GM18520 (cell line): Measurements from ENCODE around the gene CMPK2.
"Not testable (repeated sequence)": the region's sequence is repeated elsewhere in the genome, so short reads cannot be mapped to it uniquely, and the experiment has no call there.

Experiments used
- ATAC-seq: cut with Tn5 transposase; IDR thresholded peaks from one replicate; pipeline ENCODE4 v1.9.1; 2021; ENCODE audit not compliant: unreplicated experiment

Gene CMPK2, protein sequence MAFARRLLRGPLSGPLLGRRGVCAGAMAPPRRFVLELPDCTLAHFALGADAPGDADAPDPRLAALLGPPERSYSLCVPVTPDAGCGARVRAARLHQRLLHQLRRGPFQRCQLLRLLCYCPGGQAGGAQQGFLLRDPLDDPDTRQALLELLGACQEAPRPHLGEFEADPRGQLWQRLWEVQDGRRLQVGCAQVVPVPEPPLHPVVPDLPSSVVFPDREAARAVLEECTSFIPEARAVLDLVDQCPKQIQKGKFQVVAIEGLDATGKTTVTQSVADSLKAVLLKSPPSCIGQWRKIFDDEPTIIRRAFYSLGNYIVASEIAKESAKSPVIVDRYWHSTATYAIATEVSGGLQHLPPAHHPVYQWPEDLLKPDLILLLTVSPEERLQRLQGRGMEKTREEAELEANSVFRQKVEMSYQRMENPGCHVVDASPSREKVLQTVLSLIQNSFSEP

DNA sequence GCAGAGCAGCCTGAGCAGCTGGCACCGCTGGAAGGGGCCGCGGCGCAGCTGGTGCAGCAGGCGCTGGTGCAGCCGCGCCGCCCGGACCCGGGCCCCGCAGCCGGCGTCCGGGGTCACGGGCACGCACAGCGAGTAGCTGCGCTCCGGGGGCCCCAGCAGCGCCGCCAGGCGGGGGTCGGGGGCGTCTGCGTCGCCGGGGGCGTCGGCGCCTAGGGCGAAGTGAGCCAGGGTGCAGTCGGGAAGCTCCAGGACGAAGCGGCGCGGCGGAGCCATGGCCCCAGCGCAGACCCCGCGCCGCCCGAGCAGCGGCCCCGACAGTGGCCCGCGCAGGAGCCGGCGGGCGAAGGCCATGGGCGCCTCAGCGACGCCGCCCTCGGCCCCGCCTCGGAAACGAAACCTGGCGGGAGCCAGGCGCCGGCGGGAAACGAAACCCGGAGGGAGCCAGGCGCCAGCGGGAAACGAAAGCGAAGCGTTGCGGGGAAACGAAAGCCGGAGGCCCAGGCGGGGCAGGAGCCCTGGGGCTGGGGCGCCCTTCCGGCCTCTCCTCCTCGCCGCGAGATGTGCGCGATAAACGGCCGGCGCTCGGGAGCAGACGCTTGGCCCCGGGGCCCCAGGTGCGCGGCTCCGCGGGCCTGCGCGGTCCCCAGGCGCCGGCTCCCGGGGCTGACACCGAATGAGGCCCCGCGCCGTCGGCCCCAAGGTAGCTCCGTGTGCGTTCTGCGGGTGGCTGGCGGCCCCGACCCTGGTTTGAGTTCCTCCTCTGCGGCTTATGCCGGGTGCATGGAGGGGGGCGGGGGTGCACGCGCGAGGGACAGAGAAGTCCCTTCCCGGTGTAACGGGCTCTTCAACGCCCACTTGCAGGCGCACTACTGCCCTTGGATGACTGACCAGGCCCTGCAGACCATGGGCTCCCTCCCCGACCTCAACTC, at the start of gene CMPK2:
TSS of gene CMPK2 (minus strand) at position 562 of the 929 bp plus-strand sequence. CDS start at position 351, 211 bp downstream.
- ATAC-seq, result peak; percentile 62

DNA sequence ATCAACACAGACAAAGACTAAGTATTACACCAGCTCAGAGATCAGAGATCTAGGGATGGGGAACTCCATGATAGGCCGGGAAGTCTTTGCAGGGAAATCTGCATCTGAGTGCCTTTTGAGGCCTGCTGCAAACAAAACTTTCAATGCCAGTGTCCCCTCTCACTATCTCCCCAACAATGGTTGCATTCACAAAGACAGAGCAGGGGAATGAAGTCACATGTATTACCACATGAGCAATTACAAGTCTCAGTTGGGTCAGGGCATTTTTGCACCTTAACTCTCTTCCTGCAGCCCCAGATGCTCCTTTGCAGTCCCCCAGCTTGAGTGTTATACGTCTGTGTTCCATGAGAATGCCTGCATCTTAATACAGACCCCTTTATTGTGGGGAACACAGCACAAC, 49.7 kb upstream of the CMPK2 start:
- ATAC-seq, result no peak

GRCh38 chr2:6914828-6915227, 49.1 kb upstream of the CMPK2 start:
- no peak for ATAC-seq

DNA sequence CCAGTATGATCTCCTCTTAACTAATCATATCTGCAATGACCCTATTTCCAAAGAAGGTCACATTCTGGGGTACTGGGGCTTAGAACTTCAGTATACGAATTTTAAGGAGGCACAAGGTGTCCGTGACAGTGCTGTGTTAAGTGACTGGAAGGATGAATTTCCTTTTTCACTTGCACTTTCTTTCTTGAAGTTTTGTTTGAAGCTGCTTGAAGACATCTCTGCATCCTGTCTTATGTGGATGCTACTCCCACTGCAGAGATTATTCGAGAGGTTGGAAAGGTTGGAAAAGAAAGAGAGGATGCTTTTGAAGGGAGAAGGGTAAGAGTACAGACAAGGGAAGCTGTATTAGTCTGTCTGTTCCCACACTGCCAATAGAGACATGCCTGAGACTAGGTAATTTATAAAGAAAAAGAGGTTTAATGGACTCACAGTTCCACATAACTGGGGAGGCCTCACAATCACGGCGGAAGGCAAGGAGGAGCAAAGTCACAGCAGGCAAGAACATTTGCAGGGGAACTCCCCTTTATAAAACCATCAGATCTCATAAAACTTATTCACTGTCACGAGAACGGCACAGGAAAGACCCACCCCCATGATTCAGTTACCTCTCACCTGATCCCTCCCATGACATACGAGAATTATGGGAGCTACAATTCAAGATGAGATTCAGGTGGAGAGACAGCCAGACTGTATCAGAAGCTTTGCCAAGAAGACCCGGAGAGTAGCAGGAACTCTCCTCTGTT, 47.9 kb upstream of the CMPK2 start:
- no peak for ATAC-seq

DNA sequence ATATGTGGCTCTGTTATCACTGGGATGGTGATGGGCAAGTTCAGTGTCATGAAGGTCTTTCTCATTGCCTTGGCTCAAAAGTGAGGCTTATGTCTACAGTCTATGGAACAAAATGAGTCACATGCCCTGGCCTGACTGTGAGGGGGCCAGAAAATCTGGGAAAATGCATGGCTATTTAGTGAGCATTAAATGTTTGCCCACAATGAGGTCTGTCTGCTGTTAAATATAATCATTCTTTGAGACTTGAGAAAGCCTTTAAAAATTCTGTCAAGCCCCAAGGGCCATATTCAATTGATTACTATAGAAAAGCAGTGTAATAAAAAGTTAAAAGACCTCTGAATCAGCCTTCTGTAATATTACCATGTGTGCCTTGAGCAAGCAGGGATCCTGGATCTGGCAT, 46.0 kb upstream of the CMPK2 start:
- no peak for ATAC-seq

GRCh38 chr2:6909431-6910385, 44.0 kb upstream of the CMPK2 start:
- peak; percentile 95 for ATAC-seq

- ATAC-seq, result no peak
These were observed 42.6 kb upstream of the CMPK2 start for GRCh38 chr2:6908291-6908690.

DNA sequence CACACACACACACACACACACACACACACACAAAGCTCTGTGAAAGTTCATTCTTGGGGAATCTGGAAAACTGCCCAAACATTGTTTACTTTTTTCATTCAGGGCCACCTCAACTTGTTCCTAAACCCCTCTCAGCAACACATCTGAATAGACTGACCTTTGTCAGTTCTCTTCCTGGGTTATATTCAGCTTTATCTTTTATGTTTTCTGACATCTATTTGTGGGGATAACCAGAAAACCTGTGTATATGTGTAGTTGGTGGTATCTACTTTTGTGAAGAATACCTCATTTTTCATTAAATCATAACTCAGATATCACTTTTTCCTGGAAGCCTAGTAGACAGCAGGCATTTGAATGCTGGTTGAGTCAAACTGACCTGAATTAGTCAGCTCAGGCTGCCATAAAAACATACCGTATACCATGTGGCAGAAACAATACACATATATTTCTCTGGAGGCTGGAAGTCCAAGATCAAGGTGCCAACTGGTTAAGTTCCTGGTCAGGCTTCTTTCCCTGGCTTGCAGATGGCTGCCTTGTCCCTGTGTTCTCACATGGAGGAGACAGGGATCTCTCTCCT, 40.5 kb upstream of the CMPK2 start:
- no peak for ATAC-seq

GRCh38 chr2:6905668-6906067, 40.0 kb upstream of the CMPK2 start:
- no peak for ATAC-seq

GRCh38 chr2:6902581-6902980, 36.9 kb upstream of the CMPK2 start:
- not testable (repeated sequence) for ATAC-seq

- ATAC-seq, result peak; percentile 48
These were observed 31.4 kb upstream of the CMPK2 start for GRCh38 chr2:6896930-6897759.

- ATAC-seq, result no peak
These were observed 28.3 kb upstream of the CMPK2 start for GRCh38 chr2:6893876-6894482.

- ATAC-seq, result no peak
These were observed 23.0 kb upstream of the CMPK2 start for GRCh38 chr2:6888724-6889123.

DNA sequence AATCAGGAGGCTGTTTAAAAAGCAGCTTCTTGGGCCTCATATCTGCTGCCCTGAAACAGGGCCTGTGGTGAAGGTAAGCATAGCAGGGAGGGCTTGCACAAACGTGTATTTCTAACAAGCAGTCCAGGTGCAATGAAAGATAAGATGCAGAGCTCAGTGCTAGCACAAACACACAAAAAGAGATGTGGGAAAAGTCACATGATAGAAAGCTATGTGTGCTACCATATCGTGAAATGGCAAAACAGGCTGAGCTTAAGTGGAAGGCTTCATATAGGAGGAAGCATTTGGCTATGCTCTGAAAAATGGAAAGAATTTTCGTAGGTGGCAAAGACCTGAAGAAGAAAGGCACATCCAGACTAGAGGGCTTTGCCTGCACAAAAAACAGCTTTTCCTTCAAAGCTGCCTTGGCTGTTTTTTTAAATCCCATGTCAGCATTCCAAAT, 22.1 kb upstream of the CMPK2 start:
- no peak for ATAC-seq

- ATAC-seq, result no peak
These were observed 20.3 kb upstream of the CMPK2 start for GRCh38 chr2:6885968-6886367.

DNA sequence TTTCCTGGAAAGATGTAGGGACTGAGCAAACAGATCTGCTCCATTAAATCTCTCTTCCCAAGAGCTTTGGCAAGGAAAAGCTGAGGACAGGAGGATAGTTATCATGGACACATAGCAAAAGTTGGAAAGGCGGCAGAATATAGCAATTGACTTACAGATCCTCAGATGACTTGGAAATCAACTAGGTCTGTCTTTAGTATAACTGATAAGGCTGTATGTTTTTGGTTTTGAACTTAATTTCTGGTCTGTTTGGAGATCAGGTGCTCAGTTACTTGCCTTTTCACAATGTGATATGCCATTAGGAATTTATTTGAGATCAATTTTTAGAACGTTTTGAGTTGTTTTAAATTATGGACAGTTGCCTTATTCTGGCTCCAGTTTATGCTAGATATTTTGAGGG, 19.8 kb upstream of the CMPK2 start:
- no peak for ATAC-seq

- no peak for ATAC-seq
These were observed 17.9 kb upstream of the CMPK2 start for GRCh38 chr2:6883448-6884122.

DNA sequence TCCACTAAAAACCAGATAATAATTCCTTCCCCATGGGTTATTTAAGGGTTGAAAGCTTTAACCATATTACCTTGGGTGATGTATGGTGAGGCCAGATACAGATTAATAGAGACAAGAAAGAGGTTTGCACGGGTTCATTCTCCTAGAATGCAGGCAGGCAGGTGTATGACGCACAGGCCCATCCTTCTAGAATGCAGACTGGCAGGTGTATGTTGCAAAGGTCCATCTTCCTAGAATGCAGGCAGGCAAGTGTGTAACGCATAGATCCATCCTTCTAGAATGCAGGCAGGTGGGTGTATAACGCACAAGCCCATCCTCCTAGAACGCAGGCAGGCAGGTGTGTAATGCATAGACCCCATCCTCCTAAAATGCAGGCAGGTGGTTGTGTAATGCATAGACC, 15.8 kb upstream of the CMPK2 start:
- ATAC-seq, result no peak
